Activated naive CD8-positive, alpha-beta T cell treated with anti-CD3 and anti-CD28 coated beads, Interleukin-2, amount 10 ng/mL, durations not matched to agents 7 days and 5 days (primary cell): Measurements from ENCODE around the gene HABP4. TPM values are rescaled to one million over a fixed set of nuclear protein-coding genes. Genes with fewer than 3 reads are reported as not detected.

Experiments used
- ATAC-seq: fragments of 150-1000 bp; cut with Tn5 transposase; one replicate; pipeline ENCODE4 v1.10.0; 2021; ENCODE audit warnings: low read depth, moderate library complexity
- POLR2A ChIA-PET: fragments of 350-600 bp; sonication (Branson Sonifier 250); formaldehyde crosslinking; loops from one replicate; lab custom pipeline; 2021; ENCODE audit warnings: antibody characterized with exemption; lab: Charles Lee
- DNase-seq: peaks from one replicate; pipeline ENCODE4 v3.0.0; 2021
- H3K27ac Mint-ChIP-seq: one replicate; pipeline ENCODE4 v1.8.0; 2022; ENCODE audit warnings: mild to moderate bottlenecking, mixed read lengths
- H3K27me3 Mint-ChIP-seq: one replicate; pipeline ENCODE4 v1.8.0; 2022; ENCODE audit warnings: mild to moderate bottlenecking, moderate library complexity, mixed read lengths
- H3K36me3 Mint-ChIP-seq: one replicate; pipeline ENCODE4 v1.8.0; 2021; ENCODE audit warnings: mild to moderate bottlenecking, mixed read lengths
- H3K4me1 Mint-ChIP-seq: one replicate; pipeline ENCODE4 v1.8.0; 2021; ENCODE audit warnings: mixed read lengths
- H3K4me3 Mint-ChIP-seq: one replicate; pipeline ENCODE4 v1.8.0; 2022; ENCODE audit warnings: mild to moderate bottlenecking, moderate library complexity, mixed read lengths
- H3K9me3 Mint-ChIP-seq: one replicate; pipeline ENCODE4 v1.8.0; 2021; ENCODE audit warnings: mixed read lengths
- total RNA-seq, 2 experiments: library from RNA; stranded (reverse); gene quantifications; one replicate each; pipeline ENCODE4 v1.2.3, GENCODE V29; 2021

HABP4 gene
- total RNA-seq, 2 experiments from 2014 or later: 11.4 to 11.8 TPM

DNA sequence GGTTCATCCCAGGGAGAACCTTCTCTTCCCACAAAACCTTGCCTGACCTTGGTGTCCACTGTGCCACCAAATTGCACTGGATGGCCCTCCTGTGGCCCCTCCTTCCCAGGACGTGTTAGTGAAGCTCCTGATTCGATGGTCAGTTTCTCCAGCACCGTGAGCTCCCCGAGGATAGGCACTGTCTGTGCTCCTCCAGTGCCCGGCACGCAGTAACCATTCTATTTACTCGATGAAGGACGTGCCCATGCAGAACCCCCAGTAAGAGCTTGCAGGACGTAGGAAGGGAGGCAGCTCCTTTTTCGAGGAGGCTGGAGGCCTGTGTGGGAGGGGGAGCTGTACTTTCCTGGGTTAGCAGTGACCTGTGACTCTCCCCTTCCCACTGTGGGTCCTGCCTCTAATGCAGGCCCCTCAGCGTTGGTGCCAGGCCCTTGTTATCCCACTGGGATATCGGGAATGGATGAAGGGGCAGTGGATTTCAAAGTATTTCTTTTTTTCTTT lies 39.6 kb downstream of the HABP4 start:
- no peaks in the 10 kb centered on the region for H3K9me3 Mint-ChIP-seq
- H3K27ac Mint-ChIP-seq: no peak overlapping the region
- H3K27me3 Mint-ChIP-seq: no peaks in the 10 kb centered on the region
- DNase-seq: no peak
- no peak for ATAC-seq
- POLR2A ChIA-PET: no interaction called here
- H3K4me3 Mint-ChIP-seq: no peak overlapping the region
- H3K36me3 Mint-ChIP-seq: peaks cover 4% of the 10 kb centered on the region
- H3K4me1 Mint-ChIP-seq: peaks cover 2% of the 10 kb centered on the region

DNA sequence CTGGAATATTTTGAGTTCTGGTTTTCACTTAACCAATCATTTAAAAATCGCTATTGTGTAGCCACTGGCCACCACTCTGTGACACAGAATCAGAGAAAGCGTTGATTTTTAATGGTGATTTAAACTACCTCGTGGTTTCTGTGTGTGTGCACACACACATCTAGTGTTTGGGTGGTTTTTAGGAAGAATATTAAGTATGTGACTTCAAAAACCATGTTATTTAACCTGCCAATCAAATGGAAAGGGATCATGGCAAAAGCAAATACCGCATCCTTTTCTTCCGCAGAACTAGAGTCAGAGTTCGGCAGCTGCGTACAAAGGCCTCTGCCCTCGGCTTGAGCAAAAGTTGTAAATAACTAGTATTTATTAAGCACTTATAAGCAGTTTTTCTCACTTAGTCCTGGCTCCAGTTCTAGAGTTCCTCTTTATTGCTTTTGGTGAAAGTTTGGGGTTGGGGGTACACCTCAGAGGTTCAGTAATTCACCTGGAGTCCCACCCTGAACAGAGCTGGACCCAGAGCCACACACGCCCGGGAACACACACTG lies 40.6 kb downstream of the HABP4 start:
- no peak for ATAC-seq
- no peak for DNase-seq
- Mint-ChIP-seq H3K4me3 (no peak overlapping the region), H3K36me3 (peaks cover 3% of the 10 kb centered on the region), H3K27ac (no peak overlapping the region), H3K27me3 (no peaks in the 10 kb centered on the region), H3K4me1 (peaks cover 2% of the 10 kb centered on the region), H3K9me3 (no peaks in the 10 kb centered on the region)
- POLR2A ChIA-PET: no interaction called here

- no peaks in the 10 kb centered on the region for H3K9me3 Mint-ChIP-seq
- peak overlapping the region; percentile 65 for H3K27ac Mint-ChIP-seq
- peak; percentile 38 for ATAC-seq
- POLR2A ChIA-PET: no interaction called here
- H3K4me3 Mint-ChIP-seq: peak overlapping the region; percentile 28
- peaks cover 2% of the 10 kb centered on the region for H3K4me1 Mint-ChIP-seq
- H3K27me3 Mint-ChIP-seq: no peaks in the 10 kb centered on the region
- peaks cover 2% of the 10 kb centered on the region for H3K36me3 Mint-ChIP-seq
- no peak for DNase-seq
These were observed 41.3 kb downstream of the HABP4 start for GRCh38 chr9:96491079-96491879.

DNA sequence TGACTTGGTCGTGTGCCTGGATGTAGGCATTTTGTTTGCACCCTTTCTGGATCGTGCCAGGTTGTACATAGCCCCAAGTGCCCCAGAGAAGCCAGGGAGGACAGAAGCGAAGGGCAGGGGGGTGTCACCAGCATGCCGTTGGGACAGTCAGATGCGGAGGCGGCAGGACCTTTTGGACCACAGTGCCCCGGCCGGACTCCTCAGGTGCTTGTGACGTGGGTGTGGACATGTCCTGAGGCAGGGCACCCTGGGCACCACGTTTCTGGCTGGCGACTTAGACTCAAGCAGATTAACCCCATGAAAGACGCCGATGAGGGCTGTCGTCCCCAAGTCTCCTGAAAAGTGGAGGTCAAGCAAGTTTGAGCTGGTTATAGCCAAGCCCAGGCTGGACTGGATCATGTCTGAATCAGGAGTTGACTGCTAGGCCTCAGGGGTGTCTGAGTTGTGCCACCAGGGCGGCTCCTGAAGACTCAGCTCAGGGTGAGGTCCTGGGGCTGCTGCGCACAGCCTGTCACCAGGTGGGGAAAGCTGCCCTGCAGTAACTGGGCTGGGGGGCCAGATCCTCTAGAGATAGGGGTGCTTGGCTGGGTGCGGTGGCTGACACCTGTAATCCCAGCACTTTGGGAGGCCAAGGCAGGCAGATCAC lies 42.0 kb downstream of the HABP4 start:
- H3K4me1 Mint-ChIP-seq: peaks cover 2% of the 10 kb centered on the region
- peaks cover 2% of the 10 kb centered on the region for H3K36me3 Mint-ChIP-seq
- ATAC-seq (no peak), DNase-seq (no peak)
- peak overlapping the region; percentile 28 for H3K4me3 Mint-ChIP-seq
- no peaks in the 10 kb centered on the region for H3K9me3 Mint-ChIP-seq
- peak overlapping the region; percentile 65 for H3K27ac Mint-ChIP-seq
- H3K27me3 Mint-ChIP-seq: no peaks in the 10 kb centered on the region
- POLR2A ChIA-PET: no interaction called here

DNA sequence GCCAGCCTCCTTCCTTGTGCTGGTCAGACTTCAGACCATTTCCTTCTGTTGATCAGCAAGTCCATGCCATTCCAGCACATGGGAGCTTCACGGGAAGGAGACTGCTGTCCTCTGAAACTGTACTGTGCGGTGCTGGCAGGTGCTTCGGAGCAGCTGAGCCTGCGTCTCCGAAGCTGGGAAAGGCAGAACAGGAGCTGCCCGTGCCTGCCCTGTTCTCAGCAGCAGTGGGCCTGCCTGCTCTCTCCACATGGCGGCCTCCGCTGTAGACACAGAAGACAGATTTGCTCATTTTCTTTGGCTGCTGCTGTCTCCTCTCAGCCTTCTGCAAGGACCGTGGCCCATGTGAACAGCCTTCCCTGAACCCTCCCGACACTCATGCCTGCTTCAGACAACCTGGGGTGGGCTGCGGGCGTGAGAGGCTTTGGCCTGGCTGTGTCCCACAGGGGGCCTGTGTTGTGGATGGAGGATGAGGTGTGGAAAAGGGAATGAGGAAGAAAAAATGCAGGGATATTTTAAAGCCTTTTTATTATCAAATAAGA lies 43.1 kb downstream of the HABP4 start:
- DNase-seq (no peak), ATAC-seq (no peak)
- H3K4me1 Mint-ChIP-seq: peaks cover 2% of the 10 kb centered on the region
- POLR2A ChIA-PET: no interaction called here
- H3K9me3 Mint-ChIP-seq: no peaks in the 10 kb centered on the region
- no peak overlapping the region for H3K4me3 Mint-ChIP-seq
- H3K36me3 Mint-ChIP-seq: peaks cover 2% of the 10 kb centered on the region
- no peaks in the 10 kb centered on the region for H3K27me3 Mint-ChIP-seq
- H3K27ac Mint-ChIP-seq: no peak overlapping the region

GRCh38 chr9:96493757-96494156 lies 43.8 kb downstream of the HABP4 start:
- peaks cover 2% of the 10 kb centered on the region for H3K36me3 Mint-ChIP-seq
- H3K27me3 Mint-ChIP-seq: no peaks in the 10 kb centered on the region
- no peak overlapping the region for H3K4me3 Mint-ChIP-seq
- POLR2A ChIA-PET: no interaction called here
- H3K4me1 Mint-ChIP-seq: peaks cover 2% of the 10 kb centered on the region
- no peak for ATAC-seq
- no peak overlapping the region for H3K27ac Mint-ChIP-seq
- DNase-seq: no peak
- H3K9me3 Mint-ChIP-seq: no peaks in the 10 kb centered on the region

DNA sequence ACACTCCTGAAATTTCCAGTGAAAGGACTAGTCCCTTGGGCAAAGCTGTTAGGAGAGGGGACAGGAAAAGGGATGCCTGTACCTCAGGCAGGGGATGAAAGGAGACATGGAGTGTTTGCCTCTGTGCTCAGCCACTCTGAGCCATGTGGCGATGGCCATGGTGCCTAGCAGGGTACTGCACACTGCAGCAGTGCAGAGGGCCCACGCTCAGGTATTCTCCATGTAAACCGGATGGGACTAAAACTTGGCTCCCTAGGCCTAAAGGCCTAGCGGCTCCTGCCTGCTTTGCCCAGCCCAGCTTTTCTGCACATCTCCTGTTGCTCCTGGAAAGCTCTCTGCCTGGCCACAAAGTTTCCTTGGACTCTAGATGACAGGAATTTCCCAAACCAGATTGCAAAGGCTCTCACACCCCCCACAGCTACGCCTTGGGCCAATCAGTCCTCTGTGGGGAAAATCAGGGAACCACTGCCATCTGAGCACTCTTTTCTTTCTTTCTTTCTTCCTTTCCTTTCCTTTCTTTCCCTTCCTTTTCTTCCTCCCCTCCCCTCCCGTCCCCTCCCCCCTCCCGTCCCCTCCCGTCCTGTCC lies 44.3 kb downstream of the HABP4 start:
- Mint-ChIP-seq H3K9me3 (no peaks in the 10 kb centered on the region), H3K27ac (no peak overlapping the region), H3K36me3 (peaks cover 2% of the 10 kb centered on the region), H3K4me3 (no peak overlapping the region), H3K4me1 (peaks cover 2% of the 10 kb centered on the region), H3K27me3 (no peaks in the 10 kb centered on the region)
- POLR2A ChIA-PET: no interaction called here
- DNase-seq (no peak), ATAC-seq (no peak)

- H3K36me3 Mint-ChIP-seq: peaks cover 2% of the 10 kb centered on the region
- H3K4me1 Mint-ChIP-seq: peaks cover 2% of the 10 kb centered on the region
- POLR2A ChIA-PET: no interaction called here
- ATAC-seq (no peak), DNase-seq (no peak)
- H3K4me3 Mint-ChIP-seq: no peak overlapping the region
- no peak overlapping the region for H3K27ac Mint-ChIP-seq
- no peaks in the 10 kb centered on the region for H3K27me3 Mint-ChIP-seq
- no peaks in the 10 kb centered on the region for H3K9me3 Mint-ChIP-seq
These were observed 45.4 kb downstream of the HABP4 start for GRCh38 chr9:96495341-96495740.

GRCh38 chr9:96496368-96497116 lies 46.6 kb downstream of the HABP4 start:
- Mint-ChIP-seq H3K36me3 (peaks cover 2% of the 10 kb centered on the region), H3K4me1 (peaks cover 2% of the 10 kb centered on the region), H3K4me3 (no peak overlapping the region), H3K27ac (no peak overlapping the region), H3K27me3 (no peaks in the 10 kb centered on the region), H3K9me3 (no peaks in the 10 kb centered on the region)
- no peak for DNase-seq
- POLR2A ChIA-PET: no interaction called here
- no peak for ATAC-seq

- H3K27me3 Mint-ChIP-seq: no peaks in the 10 kb centered on the region
- POLR2A ChIA-PET: no interaction called here
These were observed 47.1 kb downstream of the HABP4 start for GRCh38 chr9:96497117-96497399.

GRCh38 chr9:96498796-96499195 lies 48.8 kb downstream of the HABP4 start:
- H3K9me3 Mint-ChIP-seq: no peaks in the 10 kb centered on the region
- H3K4me3 Mint-ChIP-seq: no peak overlapping the region
- no peaks in the 10 kb centered on the region for H3K36me3 Mint-ChIP-seq
- no peaks in the 10 kb centered on the region for H3K27me3 Mint-ChIP-seq
- DNase-seq: no peak
- H3K4me1 Mint-ChIP-seq: no peaks in the 10 kb centered on the region
- no peak for ATAC-seq
- no peak overlapping the region for H3K27ac Mint-ChIP-seq
- POLR2A ChIA-PET: no interaction called here

More at GRCh38 chr9:96497117-96497399, 47.1 kb downstream of the HABP4 start:
- ATAC-seq: no peak
- Mint-ChIP-seq H3K4me3 (no peak overlapping the region), H3K9me3 (no peaks in the 10 kb centered on the region), H3K27ac (no peak overlapping the region), H3K4me1 (no peaks in the 10 kb centered on the region), H3K36me3 (no peaks in the 10 kb centered on the region)
- DNase-seq: no peak

DNA sequence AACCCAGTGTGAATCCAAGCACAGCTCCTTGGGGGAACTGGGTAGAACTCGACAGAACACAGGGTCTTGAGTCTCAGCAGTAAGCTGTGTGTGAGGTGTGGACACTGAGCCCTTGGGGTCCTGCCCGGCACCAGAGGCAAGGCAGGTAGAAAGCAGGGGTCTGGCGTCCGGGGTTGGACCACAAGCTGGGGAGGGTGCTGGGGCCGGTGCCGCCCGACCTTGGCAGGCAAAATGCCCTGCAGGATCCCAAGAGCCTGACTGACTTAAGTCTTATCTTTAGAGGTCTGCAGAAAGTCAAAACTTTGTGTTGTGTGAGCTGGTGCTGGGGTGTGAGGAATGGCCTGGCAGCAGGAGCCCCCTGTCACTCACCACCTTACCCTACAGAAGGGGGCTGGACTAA lies 49.3 kb downstream of the HABP4 start:
- ATAC-seq (no peak), DNase-seq (no peak)
- Mint-ChIP-seq H3K27me3 (no peaks in the 10 kb centered on the region), H3K9me3 (no peaks in the 10 kb centered on the region), H3K27ac (no peak overlapping the region), H3K4me3 (no peak overlapping the region), H3K36me3 (no peaks in the 10 kb centered on the region), H3K4me1 (no peaks in the 10 kb centered on the region)
- POLR2A ChIA-PET: no interaction called here
